Keratinocyte (primary cell): Measurements from ENCODE around the gene GID8. TPM values are rescaled to one million over a fixed set of nuclear protein-coding genes. Genes with fewer than 3 reads are reported as not detected.

Experiments
- DNase-seq: peaks from one replicate; pipeline ENCODE4 v3.0.0-alpha.2; 2011; ENCODE audit warnings: low read depth, missing footprints, low spot score
- FAIRE-seq: peaks from 2 replicates; lab custom pipeline; 2011; peaks lifted over from hg19 to GRCh38; lab: Jason Lieb, UNC
- H2AFZ ChIP-seq: 2 replicates; pipeline ENCODE4 v1.6.0; 2012; ENCODE audit warnings: low read length, control low read depth, inconsistent platforms; ENCODE audit not compliant: control insufficient read depth
- H3K27ac ChIP-seq: 2 replicates; pipeline ENCODE4 v1.5.1; 2011; ENCODE audit warnings: low read length; ENCODE audit not compliant: control insufficient read depth, insufficient read depth
- H3K27me3 ChIP-seq: 3 replicates; pipeline ENCODE4 v1.6.0; 2011; ENCODE audit warnings: low read length; ENCODE audit not compliant: control insufficient read depth, insufficient read depth; ENCODE audit errors: extremely low read depth
- H3K36me3 ChIP-seq, 2 experiments: 2 replicates in 1 of 2; 3 replicates in 1 of 2; pipeline ENCODE4 v1.5.1; 2011; ENCODE audit warnings: low read length in 2 of 2, mild to moderate bottlenecking in 1 of 2; ENCODE audit not compliant: control insufficient read depth in 2 of 2, insufficient read depth in 2 of 2; ENCODE audit errors: extremely low read depth in 1 of 2
- H3K4me1 ChIP-seq: 3 replicates; pipeline ENCODE4 v1.5.1; 2011; ENCODE audit warnings: low read length; ENCODE audit not compliant: control insufficient read depth, insufficient read depth; ENCODE audit errors: extremely low read depth
- H3K4me2 ChIP-seq: 3 replicates; pipeline ENCODE4 v1.6.0; 2011; ENCODE audit warnings: low read depth, low read length; ENCODE audit not compliant: control insufficient read depth, insufficient read depth; ENCODE audit errors: extremely low read depth
- H3K4me3 ChIP-seq, 3 experiments: fragments of 200-600 bp in 1 of 3; sonication (generic) in 1 of 3; 2 replicates in 2 of 3; 3 replicates in 1 of 3; pipeline ENCODE4 v1.5.1; 2011 to 2016; ENCODE audit warnings: low read length in 3 of 3, mild to moderate bottlenecking in 3 of 3, control low read depth in 2 of 3, inconsistent platforms in 1 of 3, low read depth in 1 of 3, mixed read lengths in 1 of 3, mixed run types in 1 of 3, moderate library complexity in 1 of 3; ENCODE audit not compliant: control insufficient read depth in 2 of 3, insufficient read depth in 2 of 3; ENCODE audit errors: extremely low read depth in 1 of 3
- H3K79me2 ChIP-seq: 2 replicates; pipeline ENCODE4 v1.6.0; 2012; ENCODE audit warnings: low read length; ENCODE audit not compliant: control insufficient read depth, insufficient read depth
- H3K9ac ChIP-seq: 3 replicates; pipeline ENCODE4 v1.6.0; 2011; ENCODE audit warnings: low read length; ENCODE audit not compliant: control insufficient read depth, insufficient read depth; ENCODE audit errors: extremely low read depth
- H3K9me1 ChIP-seq: 3 replicates; pipeline ENCODE4 v1.6.0; 2011; ENCODE audit warnings: low read length; ENCODE audit not compliant: control insufficient read depth, insufficient read depth; ENCODE audit errors: extremely low read depth
- H3K9me3 ChIP-seq: 2 replicates; pipeline ENCODE4 v1.5.1; 2012; ENCODE audit warnings: low read depth, low read length; ENCODE audit not compliant: control insufficient read depth
- H4K20me1 ChIP-seq: 3 replicates; pipeline ENCODE4 v1.6.0; 2011; ENCODE audit warnings: low read length; ENCODE audit not compliant: control insufficient read depth, insufficient read depth; ENCODE audit errors: extremely low read depth
- EZH2 ChIP-seq: IDR thresholded peaks from one replicate; pipeline ENCODE4 v1.6.1; 2012; ENCODE audit warnings: inconsistent platforms, mild to moderate bottlenecking, low read length, moderate library complexity
- dilution Hi-C: fragments of 300-500 bp; cut with MboI; formaldehyde crosslinking; loops from one replicate; pipeline ENCODE4 v1.7.0; 2020; ENCODE audit warnings: low sequenced_read_pairs; ENCODE audit not compliant: extremely low pct_ligation_motif_present
- polyA plus RNA-seq, 5 experiments: library from polyadenylated mRNA; depleted of rRNA in 3 of 5; stranded (reverse) in 3 of 5; stranded (forward) in 1 of 5; unstranded in 1 of 5; fragments of >200 nt; gene quantifications; 1 replicate in 1 of 5; 2 replicates in 3 of 5; 3 replicates in 1 of 5; pipeline versions ENCODE4 v1.2.1 to v1.2.3, GENCODE V29; 2011 to 2012; ENCODE audit warnings: missing spikeins in 2 of 5, low read depth in 1 of 5, low replicate concordance in 1 of 5
- TF ChIP-seq, protein P1 (sequence below), 3 experiments: IDR thresholded peaks in 1 of 3; conservative IDR thresholded peaks in 1 of 3; optimal IDR thresholded peaks in 1 of 3; 2 replicates in 2 of 3; 3 replicates in 1 of 3; pipeline versions ENCODE3 to v1.5.1; 2011; ENCODE audit warnings: low read length in 3 of 3, mild to moderate bottlenecking in 3 of 3, moderate library complexity in 2 of 3, control low read depth in 1 of 3, inconsistent platforms in 1 of 3; ENCODE audit not compliant: insufficient read depth in 2 of 3; ENCODE audit errors: extremely low read depth in 1 of 3

The GID8 gene
- polyA plus RNA-seq, 1 donor (not counting 4 experiments of a cell fraction or from before 2014, with no cell fraction given): 23.7 TPM

DNA sequence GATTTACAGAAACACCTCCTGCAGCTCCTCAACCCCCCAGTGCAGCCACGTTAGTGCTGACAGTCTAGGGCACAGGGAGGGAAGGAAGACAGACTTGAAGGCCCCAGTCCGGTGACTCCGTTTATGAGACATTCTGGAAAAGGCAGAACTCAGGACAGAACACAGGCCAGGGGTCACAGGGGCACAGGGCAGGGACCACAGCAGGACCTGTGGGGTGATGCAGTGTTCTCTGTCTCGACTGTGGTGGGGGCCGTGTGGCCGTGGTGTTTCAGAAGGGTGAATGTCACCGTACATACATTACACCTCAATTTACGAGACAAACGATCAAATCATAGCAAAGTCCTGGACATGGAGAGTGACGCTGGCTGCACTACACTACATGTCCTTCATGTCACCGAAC, 57.5 kb downstream of the GID8 start:
- Histone ChIP-seq H3K4me1 (no peaks in the 10 kb centered on the region), H4K20me1 (no peaks in the 10 kb centered on the region), H3K9me3 (no peaks in the 10 kb centered on the region), H2AFZ (no peak overlapping the region), H3K27ac (no peak overlapping the region), H3K36me3 (no peaks in the 10 kb centered on the region), H3K79me2 (no peaks in the 10 kb centered on the region), H3K4me3 (no peak overlapping the region), H3K4me2 (no peak overlapping the region), H3K9ac (no peak overlapping the region), H3K9me1 (no peaks in the 10 kb centered on the region), H3K27me3 (peaks cover 62% of the 10 kb centered on the region)
- FAIRE-seq (no peak), DNase-seq (no peak)
- TF ChIP-seq EZH2: no peak
- TF ChIP-seq, protein P1, sequence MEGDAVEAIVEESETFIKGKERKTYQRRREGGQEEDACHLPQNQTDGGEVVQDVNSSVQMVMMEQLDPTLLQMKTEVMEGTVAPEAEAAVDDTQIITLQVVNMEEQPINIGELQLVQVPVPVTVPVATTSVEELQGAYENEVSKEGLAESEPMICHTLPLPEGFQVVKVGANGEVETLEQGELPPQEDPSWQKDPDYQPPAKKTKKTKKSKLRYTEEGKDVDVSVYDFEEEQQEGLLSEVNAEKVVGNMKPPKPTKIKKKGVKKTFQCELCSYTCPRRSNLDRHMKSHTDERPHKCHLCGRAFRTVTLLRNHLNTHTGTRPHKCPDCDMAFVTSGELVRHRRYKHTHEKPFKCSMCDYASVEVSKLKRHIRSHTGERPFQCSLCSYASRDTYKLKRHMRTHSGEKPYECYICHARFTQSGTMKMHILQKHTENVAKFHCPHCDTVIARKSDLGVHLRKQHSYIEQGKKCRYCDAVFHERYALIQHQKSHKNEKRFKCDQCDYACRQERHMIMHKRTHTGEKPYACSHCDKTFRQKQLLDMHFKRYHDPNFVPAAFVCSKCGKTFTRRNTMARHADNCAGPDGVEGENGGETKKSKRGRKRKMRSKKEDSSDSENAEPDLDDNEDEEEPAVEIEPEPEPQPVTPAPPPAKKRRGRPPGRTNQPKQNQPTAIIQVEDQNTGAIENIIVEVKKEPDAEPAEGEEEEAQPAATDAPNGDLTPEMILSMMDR (optimal IDR thresholded peaks at IDR 0.05 in 1 of 3, IDR thresholded peaks at IDR 0.05 in 1 of 3, conservative IDR thresholded peaks at IDR 0.05 in 1 of 3; ENCODE audit: extremely low read depth in 1 of 3, insufficient read depth in 2 of 3, low read length in 3 of 3): no peak
- dilution Hi-C loops: no loop called here

DNA sequence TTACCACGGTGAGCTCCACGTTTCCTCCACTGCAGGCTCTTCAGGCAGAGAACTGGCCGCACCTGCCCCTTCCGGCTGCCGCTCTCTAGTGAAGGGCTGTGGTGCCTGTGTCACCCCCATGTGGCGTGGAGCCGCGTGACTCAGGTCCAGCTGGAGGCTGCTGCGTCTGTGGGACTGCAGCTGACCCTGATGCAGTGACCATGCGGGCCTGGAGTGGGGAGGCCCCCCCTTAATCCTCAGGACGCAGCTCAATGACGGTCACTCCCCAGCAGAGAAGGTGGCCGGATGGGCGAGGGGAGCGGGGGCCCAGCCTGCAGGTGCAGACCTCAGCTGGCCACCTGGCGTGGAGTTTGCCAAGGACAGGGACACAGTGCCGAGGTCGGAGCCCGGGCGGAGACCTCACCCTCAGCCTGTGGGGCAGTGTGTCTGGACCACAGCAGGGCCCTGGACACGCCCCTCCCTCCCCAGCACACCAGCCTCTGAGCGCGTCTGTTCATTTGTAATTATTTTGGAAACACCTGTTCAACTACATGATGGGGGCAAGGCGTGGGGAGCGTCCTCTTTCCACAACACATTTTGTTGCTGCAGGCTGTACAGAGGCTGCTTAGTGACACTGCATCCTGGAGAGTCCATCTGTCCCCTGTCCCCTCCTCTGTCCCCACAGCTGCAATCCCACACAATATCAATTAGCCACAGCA, 58.1 kb downstream of the GID8 start:
- H3K27me3 ChIP-seq: peaks cover 62% of the 10 kb centered on the region
- no peak overlapping the region for H2AFZ ChIP-seq
- no peaks in the 10 kb centered on the region for H4K20me1 ChIP-seq
- no peaks in the 10 kb centered on the region for H3K9me1 ChIP-seq
- no peak for TF ChIP-seq EZH2
- TF ChIP-seq, protein P1 (optimal IDR thresholded peaks at IDR 0.05 in 1 of 3, IDR thresholded peaks at IDR 0.05 in 1 of 3, conservative IDR thresholded peaks at IDR 0.05 in 1 of 3; ENCODE audit: extremely low read depth in 1 of 3, insufficient read depth in 2 of 3, low read length in 3 of 3): no peak
- H3K27ac ChIP-seq: no peak overlapping the region
- no peak overlapping the region for H3K4me2 ChIP-seq
- dilution Hi-C loops: no loop called here
- no peak overlapping the region for H3K9ac ChIP-seq
- no peaks in the 10 kb centered on the region for H3K4me1 ChIP-seq
- no peak for DNase-seq
- H3K79me2 ChIP-seq: no peaks in the 10 kb centered on the region
- H3K9me3 ChIP-seq: no peaks in the 10 kb centered on the region
- no peak for FAIRE-seq
- H3K4me3 ChIP-seq: no peak overlapping the region
- H3K36me3 ChIP-seq: no peaks in the 10 kb centered on the region
